ENCODE data around the gene LIMK2. TPM values are rescaled to one million over a fixed set of nuclear protein-coding genes. Genes with fewer than 3 reads are reported as not detected.

The LIMK2 gene
- polyA plus RNA-seq, 1 donor from 2014 or later, result 44.2 TPM

- Histone ChIP-seq H3K27ac (ENCODE audit: low read length) (no peak overlapping the region), H3K4me2 (ENCODE audit: low read length) (no peak overlapping the region), H3K4me3 (ENCODE audit: low read length) (no peak overlapping the region), H4K20me1 (ENCODE audit: insufficient read depth) (no peaks in the 10 kb centered on the region), H3K9me3 (ENCODE audit: low read length) (no peaks in the 10 kb centered on the region), H3K79me2 (replicated peaks; ENCODE audit: insufficient read depth, low read length) (peaks cover 23% of the 10 kb centered on the region), H2AFZ (ENCODE audit: low read depth, low read length) (no peak overlapping the region), H3K9me2 (ENCODE audit: insufficient read depth, low read length) (no peaks in the 10 kb centered on the region), H3K27me3 (ENCODE audit: insufficient read depth, low read depth, low read length) (no peaks in the 10 kb centered on the region), H3F3A (ENCODE audit: insufficient read depth, low read length, poor library complexity, severe bottlenecking) (no peaks in the 10 kb centered on the region), H3K9ac (ENCODE audit: low read length) (no peak overlapping the region), H3K36me3 (ENCODE audit: insufficient read depth, low read length) (no peaks in the 10 kb centered on the region)
- TF ChIP-seq EP300 (conservative IDR thresholded peaks at IDR 0.05; ENCODE audit: poor library complexity, severe bottlenecking) (no peak), EZH2 (IDR thresholded peaks at IDR 0.05; ENCODE audit: borderline replicate concordance, insufficient read depth, low read length, poor library complexity, severe bottlenecking) (no peak), MXI1 (conservative IDR thresholded peaks at IDR 0.05; ENCODE audit: poor library complexity, severe bottlenecking) (no peak), SMC3 (conservative IDR thresholded peaks at IDR 0.05; ENCODE audit: poor library complexity) (no peak), POLR2AphosphoS5 (IDR thresholded peaks at IDR 0.05) (no peak), RAD21 (conservative IDR thresholded peaks at IDR 0.05) (no peak), REST (IDR thresholded peaks at IDR 0.05; ENCODE audit: borderline replicate concordance) (no peak), CTCF (IDR thresholded peaks at IDR 0.05; ENCODE audit: poor library complexity, severe bottlenecking) (no peak), TAF1 (IDR thresholded peaks at IDR 0.05; ENCODE audit: low read depth) (no peak)
These were observed 34.6 kb downstream of the LIMK2 start for GRCh38 chr22:31246687-31247086.

DNA sequence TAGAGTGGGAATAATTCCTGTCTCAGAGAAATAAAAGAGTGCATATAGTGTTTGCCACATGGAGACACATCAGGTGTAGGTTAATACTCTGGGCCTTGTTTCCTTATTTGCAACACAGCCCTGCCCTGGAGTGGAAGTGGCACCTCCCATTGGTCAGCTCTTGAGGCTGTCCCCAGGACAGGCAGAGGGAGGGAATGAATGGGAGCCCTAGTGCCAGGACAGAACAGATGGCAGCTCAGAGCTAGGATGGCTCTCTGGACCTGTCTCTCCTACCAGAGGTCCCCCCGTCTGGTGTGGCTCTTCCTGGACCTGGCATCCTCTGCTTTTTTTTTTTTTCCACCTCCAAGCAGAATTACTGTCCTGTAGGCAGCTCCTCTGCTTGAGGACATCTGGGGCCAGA lies 35.6 kb downstream of the LIMK2 start:
- Histone ChIP-seq H2AFZ (ENCODE audit: low read depth, low read length) (peak overlapping the region; percentile 86), H3F3A (ENCODE audit: insufficient read depth, low read length, poor library complexity, severe bottlenecking) (no peaks in the 10 kb centered on the region), H3K36me3 (ENCODE audit: insufficient read depth, low read length) (no peaks in the 10 kb centered on the region), H4K20me1 (ENCODE audit: insufficient read depth) (no peaks in the 10 kb centered on the region), H3K27ac (ENCODE audit: low read length) (peak overlapping the region; percentile 77), H3K79me2 (replicated peaks; ENCODE audit: insufficient read depth, low read length) (peaks cover 25% of the 10 kb centered on the region), H3K9me2 (ENCODE audit: insufficient read depth, low read length) (no peaks in the 10 kb centered on the region), H3K4me3 (ENCODE audit: low read length) (peak overlapping the region; percentile 74), H3K9ac (ENCODE audit: low read length) (peak overlapping the region; percentile 73), H3K4me2 (ENCODE audit: low read length) (peak overlapping the region; percentile 78), H3K9me3 (ENCODE audit: low read length) (no peaks in the 10 kb centered on the region), H3K27me3 (ENCODE audit: insufficient read depth, low read depth, low read length) (no peaks in the 10 kb centered on the region)
- TF ChIP-seq CTCF (IDR thresholded peaks at IDR 0.05; ENCODE audit: poor library complexity, severe bottlenecking) (no peak), RAD21 (conservative IDR thresholded peaks at IDR 0.05) (no peak), SMC3 (conservative IDR thresholded peaks at IDR 0.05; ENCODE audit: poor library complexity) (no peak), POLR2AphosphoS5 (IDR thresholded peaks at IDR 0.05) (no peak), REST (IDR thresholded peaks at IDR 0.05; ENCODE audit: borderline replicate concordance) (no peak), EP300 (conservative IDR thresholded peaks at IDR 0.05; ENCODE audit: poor library complexity, severe bottlenecking) (no peak), EZH2 (IDR thresholded peaks at IDR 0.05; ENCODE audit: borderline replicate concordance, insufficient read depth, low read length, poor library complexity, severe bottlenecking) (no peak), TAF1 (IDR thresholded peaks at IDR 0.05; ENCODE audit: low read depth) (no peak), MXI1 (conservative IDR thresholded peaks at IDR 0.05; ENCODE audit: poor library complexity, severe bottlenecking) (no peak)

Data from neural cell (in vitro differentiated cells).